HG03139 (cell line): ENCODE data around the gene RUFY3.
"Not testable (repeated sequence)": the region's sequence is repeated elsewhere in the genome, so short reads cannot be mapped to it uniquely, and the experiment has no call there.

Experiments
- ATAC-seq: cut with Tn5 transposase; IDR thresholded peaks from one replicate; pipeline ENCODE4 v1.9.1; 2021; ENCODE audit not compliant: unreplicated experiment

Gene RUFY3, protein sequence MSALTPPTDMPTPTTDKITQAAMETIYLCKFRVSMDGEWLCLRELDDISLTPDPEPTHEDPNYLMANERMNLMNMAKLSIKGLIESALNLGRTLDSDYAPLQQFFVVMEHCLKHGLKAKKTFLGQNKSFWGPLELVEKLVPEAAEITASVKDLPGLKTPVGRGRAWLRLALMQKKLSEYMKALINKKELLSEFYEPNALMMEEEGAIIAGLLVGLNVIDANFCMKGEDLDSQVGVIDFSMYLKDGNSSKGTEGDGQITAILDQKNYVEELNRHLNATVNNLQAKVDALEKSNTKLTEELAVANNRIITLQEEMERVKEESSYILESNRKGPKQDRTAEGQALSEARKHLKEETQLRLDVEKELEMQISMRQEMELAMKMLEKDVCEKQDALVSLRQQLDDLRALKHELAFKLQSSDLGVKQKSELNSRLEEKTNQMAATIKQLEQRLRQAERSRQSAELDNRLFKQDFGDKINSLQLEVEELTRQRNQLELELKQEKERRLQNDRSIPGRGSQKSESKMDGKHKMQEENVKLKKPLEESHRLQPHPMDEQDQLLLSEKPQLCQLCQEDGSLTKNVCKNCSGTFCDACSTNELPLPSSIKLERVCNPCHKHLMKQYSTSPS

DNA sequence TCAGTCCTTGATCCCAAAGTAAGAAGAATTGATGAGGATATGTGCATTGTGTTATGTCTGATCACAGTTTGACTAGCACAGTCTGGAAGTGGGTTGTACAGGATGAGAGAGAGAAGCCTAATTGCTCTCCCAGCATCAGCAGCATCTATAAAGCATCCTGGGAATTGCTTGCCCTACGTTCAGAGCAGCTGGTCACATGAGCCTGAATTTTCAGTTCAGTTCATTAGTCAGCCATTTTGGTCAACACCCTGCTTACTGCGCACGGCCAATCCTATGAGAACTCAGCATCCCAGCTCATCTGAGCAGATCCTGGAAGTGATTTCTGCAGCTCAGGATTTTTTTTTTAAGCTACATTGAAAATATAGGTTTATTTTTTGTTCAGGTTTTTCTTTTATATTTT, at the start of gene RUFY3:
TSS of gene RUFY3 (plus strand) at position 218 of the 400 bp plus-strand sequence. CDS start 610 bp downstream, outside the sequence.
- no peak for ATAC-seq

DNA sequence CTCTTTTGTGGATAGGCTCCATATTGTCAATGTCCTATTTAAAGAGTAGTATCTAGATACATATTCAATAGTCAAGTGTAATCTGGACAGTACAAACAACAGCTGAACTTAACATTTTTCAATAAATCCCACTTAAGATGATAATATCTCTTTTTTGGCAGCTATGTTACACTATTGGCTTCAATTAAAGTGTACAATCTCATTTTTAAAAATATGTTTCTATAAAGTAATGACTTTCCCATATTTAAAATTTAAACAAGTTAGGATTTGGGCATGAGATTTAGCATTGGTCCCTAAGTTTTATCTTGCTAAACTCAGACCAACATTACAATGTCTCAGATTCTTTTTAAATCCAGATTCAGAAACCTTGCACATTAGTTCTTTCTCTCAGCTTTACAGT, 47.6 kb upstream of the RUFY3 start:
- ATAC-seq: no peak

DNA sequence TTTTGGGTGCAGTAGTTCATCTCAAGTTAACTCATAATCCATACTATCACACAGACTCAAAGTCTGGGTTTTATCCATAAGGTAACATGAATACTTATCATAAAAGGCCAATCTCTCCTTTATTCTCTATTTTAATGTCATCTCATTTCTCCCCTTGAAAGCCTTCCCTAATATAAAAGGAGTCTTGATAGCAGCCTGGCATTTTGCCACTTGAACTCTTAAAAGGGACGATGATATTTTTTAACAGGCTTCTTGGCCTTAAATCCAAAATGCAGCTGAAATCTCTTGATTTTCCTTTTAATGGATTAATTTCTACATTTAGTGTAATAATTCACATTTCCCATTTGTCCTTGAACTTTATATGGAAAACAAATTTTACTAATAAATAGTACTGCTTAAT, 47.0 kb upstream of the RUFY3 start:
- no peak for ATAC-seq

DNA sequence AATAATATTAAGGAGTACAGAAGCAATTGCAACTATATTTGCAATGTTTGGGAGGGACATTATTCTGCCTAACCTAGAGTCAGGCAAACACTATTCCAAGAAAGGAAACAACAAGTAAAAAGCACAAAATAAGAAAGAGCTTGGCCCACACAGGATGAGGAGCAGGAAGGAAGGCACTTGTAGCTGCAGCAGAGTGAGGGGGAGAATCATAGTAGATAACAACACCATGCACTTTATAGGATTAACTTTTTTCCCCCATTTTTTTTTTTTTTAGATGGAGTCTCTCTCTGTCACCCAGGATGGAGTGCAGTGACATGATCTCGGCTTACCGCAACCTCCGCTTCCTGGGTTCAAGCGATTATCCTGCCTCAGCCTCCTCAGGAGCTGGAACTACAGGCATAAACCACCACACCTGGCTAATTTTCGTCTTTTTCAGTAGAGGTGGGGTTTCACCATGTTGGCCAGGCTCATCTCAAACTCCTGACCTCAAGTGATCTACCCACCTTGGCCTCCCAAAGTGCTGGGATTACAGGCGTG, 45.1 kb upstream of the RUFY3 start:
- ATAC-seq: no peak

DNA sequence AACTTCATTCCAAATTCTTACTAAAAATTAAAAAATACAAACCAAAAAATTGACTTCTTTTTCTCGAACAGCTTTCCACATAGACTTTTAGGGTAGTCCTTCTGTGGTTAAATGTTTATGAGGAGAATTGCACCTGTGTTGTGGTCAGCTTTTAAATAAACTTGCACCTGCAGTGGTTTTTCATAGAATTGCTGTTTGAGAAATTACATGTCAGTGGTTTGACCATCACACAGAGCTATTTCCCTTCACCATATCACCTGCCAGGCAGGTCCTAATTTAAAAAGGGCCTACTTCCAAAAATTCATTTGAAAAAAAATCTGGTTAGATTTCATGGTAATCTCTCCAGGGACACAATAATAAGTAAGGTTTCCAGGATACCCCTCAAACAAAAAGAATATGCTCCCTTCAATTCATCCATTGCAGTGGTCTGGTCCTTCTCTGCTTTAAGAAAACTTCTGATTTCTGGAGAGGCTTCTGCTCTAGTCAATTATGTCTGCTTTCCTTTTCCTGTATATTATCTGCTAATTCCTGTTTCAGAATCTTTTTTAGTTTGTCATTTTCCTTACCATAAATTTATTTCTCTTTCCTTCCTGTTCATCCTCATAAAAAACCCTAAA, 43.3 kb upstream of the RUFY3 start:
- peak; percentile 86 for ATAC-seq

DNA sequence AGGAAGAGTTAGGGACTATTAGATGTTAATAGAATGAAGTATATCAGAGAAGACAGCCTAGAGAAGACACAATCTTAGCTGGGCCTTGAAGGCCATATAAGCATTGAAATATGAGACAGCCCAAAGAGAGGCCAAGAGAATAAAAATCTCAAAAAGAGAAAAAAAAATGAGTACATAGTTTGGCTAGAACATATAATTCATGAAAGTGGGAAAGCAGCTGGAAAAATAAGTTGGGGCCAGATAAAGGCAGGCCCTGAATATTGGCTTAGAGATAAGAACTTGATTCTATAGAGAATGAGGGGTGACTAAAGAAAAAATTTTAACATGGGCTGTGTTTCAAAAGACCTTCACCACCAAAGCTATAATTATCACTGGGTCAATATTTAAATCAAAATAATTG, 40.8 kb upstream of the RUFY3 start:
- ATAC-seq: no peak

DNA sequence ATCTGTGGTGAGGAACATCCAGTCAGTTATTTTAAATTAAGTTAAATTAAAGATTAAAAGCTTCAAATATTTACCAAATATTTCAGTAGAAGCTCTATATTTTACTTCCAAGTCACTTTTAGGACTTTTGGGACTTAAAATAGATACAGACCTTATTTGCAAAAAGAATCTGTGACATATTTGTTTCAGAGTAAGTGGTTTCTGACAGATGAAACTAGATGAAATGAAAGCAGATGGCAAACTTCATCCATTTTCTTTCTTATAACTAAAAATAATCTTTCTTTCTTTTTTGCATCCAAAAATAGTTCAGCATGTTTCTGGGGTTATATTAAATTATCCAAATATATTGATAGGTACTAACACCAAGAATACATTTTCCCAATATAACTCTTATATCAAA, 40.1 kb upstream of the RUFY3 start:
- ATAC-seq: no peak

DNA sequence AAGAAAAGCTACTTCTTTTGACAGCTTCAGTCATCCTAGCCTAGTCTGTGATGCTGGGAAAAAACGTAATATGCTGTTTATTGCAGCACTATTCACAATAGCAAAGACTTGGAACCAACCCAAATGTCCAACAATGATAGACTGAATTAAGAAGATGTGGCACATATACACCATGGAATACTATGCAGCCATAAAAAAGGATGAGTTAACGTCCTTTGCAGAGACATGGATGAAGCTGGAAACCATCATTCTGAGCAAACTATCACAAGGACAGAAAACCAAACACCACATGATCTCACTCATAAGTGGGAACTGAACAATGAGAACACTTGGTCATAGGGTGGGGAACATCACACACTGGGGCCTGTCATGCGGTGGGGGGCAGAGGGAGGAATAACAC, 39.6 kb upstream of the RUFY3 start:
- ATAC-seq: not testable (repeated sequence)

DNA sequence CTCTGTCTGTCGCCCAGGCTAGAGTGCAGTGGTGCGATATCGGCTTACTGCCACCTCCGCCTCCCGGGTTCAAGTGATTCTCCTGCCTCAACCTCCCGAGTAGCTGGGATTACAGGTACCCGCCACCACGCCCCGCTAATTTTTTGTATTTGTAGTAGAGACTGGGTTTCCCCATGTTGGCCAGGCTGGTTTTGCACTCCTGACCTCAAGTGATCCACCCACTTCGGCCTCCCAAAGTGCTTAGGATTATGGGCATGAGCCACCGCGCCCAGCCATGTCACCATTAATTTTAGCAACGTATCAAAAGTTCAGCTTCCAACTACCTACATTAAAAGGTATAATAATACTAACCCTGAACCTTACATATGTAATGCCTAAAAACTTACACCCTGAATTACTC, 34.4 kb upstream of the RUFY3 start:
- ATAC-seq: peak; percentile 2

DNA sequence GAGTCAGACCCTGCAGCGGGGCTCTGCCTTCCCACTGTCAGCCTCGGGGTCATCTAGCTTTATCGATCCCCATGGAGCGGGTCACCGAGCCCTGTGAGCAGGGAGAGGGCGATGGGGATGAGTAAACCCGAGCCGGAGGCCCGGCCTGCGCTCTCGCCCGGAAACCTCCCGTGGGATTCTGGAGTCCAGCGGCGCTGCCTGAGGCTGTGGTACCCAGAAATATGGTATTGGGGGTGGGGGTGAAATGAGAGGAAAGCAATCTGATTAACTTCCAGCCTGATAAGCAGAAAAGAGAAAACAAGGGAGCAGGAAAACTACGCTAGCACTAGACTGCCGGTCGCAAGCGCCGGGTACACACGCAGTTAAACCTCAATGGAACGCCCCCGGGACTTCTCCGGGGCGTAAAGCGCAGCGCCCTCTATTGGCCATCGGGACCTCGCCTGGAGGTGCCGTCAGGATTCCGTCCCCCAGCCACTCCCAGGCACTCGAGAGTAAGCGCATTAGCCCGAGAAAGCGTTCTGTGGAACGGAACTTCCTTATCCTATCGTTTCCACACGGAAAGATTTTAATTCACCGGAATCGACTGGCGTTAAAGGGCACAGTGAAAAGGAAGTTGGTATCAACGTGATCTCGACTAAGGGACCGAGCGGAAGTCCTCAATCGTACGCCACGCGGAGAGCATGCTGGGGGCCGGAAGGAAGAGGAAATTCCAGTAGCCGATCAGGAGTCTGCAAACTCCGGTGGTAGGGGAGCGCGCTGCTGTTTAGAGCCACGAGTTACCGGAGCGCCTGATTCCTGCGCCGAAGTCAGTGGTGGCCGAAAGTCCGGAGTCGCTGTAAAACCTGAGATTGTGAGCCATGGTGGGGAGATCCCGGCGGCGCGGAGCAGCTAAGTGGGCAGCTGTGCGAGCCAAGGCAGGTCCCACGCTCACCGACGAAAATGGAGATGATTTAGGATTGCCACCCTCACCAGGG, 33.7 kb upstream of the RUFY3 start, which contains the start of gene UTP3:
TSS of gene UTP3 (plus strand) at position 712 of the 974 bp plus-strand sequence. CDS start at position 858, 146 bp downstream.
- peak; percentile 91 for ATAC-seq

DNA sequence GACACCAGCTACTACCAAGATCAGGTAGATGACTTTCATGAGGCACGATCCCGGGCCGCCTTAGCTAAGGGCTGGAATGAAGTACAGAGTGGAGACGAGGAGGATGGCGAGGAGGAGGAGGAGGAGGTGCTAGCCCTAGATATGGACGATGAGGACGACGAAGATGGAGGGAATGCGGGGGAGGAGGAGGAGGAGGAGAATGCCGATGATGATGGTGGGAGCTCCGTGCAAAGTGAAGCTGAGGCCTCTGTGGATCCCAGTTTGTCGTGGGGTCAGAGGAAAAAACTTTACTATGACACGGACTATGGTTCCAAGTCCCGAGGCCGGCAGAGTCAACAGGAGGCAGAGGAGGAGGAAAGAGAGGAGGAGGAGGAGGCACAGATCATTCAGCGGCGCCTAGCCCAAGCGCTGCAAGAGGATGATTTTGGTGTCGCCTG, 33.0 kb upstream of the RUFY3 start:
- ATAC-seq: peak; percentile 5

DNA sequence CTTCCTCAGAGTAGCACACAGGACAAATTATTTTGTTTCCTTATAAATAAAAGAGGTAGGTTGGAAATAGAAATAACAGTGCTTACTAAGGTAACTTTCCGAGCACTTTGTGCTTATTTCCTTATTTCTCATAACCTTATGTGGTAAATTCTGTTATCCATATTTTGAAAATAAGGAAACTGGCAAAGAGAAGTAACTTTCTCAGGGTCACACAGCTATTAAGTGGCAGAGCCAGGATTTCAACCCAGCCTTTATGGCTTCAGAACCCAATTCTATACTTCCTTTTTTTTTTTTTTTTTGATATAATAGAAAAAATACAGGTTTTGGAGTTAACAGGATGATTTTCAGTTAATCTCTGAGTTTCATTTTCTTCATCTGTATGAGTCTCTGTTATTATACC, 30.1 kb upstream of the RUFY3 start:
- ATAC-seq: no peak

DNA sequence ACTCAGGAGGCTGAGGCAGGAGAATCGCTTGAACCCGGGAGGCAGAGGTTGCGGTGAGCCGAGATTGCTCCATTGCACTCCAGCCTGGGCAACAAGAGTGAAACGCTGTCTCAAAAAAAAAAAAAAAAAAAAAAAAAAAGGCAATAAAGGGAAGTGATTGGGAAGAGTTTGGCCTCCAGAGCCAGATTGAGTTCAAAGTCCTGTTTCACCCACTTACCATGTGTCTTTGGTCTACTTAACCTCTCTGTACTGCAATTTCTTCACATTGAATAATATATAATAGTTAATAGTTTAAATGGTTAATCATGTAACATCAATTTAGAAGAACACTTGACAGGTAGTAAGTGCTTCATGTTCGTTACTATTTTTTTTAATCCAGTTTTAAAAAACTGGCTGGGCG, 27.1 kb upstream of the RUFY3 start:
- ATAC-seq: not testable (repeated sequence)

DNA sequence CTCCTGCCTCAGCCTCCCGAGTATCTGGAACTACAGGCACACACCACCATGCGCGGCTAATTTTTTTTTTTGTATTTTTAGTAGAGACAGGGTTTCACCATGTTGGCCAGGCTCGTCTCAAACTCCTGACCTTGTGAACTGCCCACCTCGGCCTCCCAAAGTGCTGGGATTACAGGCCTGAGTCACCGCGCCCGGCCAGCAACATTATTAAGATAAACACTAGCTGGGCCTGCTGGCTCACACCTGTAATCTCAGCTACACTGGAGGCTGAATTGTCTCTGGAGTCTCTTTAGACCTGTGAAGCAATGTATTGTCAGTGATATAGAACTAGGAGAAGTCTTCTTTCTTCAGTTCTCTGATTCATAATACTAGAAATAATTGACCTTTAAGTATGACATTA, 23.3 kb upstream of the RUFY3 start:
- ATAC-seq: not testable (repeated sequence)

DNA sequence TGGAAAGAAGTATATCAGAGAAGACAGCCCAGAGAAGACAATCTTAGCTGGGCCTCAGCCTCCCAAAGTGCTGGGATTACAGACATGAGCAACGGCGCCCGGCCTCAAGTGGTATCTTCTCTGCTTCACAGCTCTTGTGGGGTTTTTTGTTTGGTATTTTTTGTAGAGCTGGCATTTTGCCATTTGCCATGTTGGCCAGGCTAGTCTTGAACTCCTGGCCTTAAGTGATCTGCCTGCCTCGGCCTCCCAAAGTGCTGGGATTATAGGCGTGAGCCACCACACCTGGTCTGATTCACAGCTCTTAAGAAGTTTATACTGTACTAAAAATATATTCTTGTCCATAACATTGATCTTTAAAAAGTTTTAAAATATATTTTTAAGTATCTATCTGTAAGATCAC, 21.1 kb upstream of the RUFY3 start:
- no peak for ATAC-seq

DNA sequence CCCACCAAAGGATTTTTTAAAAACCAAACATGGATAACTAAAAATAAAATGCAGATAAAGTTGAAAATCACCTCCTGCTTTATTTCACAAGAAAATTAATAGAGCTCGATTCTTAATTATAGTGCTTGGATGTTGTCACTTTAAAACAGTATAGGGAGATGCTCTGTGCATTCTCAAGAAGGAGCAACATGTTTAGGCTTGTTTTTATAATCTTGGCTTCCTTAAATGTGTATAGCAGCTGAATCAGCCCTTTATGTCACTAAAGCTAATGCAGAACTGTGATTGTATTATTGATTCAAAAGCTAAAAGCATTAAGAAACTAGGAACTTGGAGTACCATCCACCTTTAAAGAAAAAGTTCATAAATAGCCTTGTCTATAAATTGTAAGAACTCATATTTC, 20.5 kb upstream of the RUFY3 start:
- ATAC-seq: no peak

DNA sequence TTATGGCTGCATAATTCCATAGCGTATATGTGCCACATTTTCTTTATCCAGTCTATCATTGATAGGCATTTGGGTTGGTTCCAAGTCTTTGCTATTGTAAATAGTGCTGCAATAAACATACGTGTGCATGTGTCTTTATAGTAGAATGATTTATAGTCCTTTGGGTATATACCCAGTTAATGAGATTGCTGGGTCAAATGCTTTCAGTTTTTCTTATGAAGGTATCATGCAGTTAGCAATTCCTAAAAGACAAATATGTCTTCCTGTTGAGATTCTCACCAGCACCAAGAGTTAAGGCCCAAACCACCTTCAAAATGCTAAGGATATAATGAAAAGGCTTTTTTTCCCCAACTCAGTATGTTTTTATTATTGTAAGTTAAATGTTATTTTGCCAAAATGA, 19.2 kb upstream of the RUFY3 start:
- not testable (repeated sequence) for ATAC-seq

DNA sequence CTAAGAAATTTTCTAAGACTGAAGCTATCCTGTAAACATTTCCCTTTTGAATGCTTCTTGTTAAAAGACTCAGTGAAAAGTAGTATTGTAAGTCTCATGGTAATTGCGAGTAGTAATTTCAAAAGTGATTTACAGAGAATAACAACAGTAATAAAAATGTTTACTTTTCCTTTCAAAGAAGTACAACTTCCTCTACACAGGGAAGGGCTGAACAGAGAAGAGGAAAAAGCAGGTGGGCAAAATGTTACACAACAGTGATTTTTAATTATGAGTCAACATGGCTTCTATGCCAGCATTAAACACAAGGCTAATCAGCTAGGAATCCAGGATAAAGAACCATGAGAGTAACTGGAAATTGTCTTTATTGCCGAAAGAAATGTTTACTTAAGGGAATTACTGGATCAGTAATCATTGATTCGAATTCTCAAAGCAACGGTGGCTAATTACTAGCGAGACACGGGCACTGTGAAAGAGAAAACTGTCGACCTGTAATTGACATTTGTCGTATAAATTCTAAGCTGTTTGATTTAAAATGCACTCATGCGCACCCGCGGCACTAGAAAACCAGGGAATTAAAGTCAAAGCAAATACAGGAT, 18.0 kb upstream of the RUFY3 start:
- no peak for ATAC-seq

DNA sequence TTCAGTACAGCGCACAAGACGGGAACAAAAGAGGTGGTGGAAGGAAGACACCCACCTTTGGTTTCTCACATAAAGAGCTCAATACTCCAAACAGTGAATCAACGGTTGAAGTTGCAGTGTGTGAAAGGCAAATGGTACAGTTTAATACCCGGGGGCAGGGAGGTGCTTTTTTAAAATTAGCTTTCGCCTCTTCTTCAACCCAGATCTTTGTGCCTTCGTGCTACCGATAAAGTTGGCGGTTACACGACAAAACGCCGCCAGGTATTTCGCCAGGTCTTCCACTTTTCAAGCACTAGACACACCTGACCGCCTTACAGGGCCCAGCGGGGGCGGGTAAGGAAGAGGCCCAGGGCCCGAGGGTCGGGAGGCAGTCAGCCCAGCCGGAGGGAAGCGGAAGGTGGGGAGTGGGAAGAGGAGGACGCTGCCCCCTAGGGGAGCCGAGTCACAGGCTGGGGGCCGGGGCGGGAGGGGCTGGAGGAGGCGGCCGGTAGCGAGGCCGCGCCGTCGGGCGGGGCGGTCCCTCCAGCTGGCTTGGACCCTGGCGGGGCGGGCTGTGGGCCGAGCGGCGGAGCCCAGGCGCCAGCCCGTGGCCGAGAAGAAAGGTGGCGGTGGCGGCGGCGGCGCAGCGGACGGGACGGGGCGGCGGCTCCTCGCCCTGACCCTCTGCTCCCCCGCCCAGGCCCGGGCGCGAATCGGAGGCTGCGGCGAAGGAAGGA, 17.4 kb upstream of the RUFY3 start:
- peak; percentile 57 for ATAC-seq

DNA sequence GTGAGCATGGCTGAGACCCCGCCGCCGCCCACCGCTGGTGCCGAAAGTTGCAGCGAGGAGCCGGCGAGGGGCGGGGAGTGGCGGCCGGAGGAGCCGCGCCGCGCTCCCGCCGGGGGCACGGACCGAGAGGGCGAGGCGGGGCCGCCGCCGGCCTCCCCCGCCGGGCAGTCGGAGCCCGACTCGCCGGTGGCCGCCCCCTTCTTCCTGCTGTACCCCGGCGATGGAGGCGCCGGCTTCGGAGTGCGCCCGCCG, 16.9 kb upstream of the RUFY3 start:
- peak; percentile 33 for ATAC-seq
